ENCODE results near the gene FHDC1. TPM values are rescaled to one million over a fixed set of nuclear protein-coding genes. Genes with fewer than 3 reads are reported as not detected.

The FHDC1 gene
- total RNA-seq, 1 experiment from 2014 or later: 19.9 TPM

GRCh38 chr4:152981842-152982241, 45.7 kb downstream of the FHDC1 start:
- no peak overlapping the region for H3K9ac ChIP-seq (ENCODE audit: extremely low read depth, insufficient read length, low read length)
- H2AFZ ChIP-seq (ENCODE audit: low read length): no peak overlapping the region
- Mint-ChIP-seq H3K27me3 (ENCODE audit: low read depth) (no peaks in the 10 kb centered on the region; the same call in 1 of the 2 replicates), H3K4me1 (peaks cover 35 to 38% of the 10 kb centered on the region in 2 experiments), H3K9me3 (no peaks in the 10 kb centered on the region), H3K36me3 (ENCODE audit: insufficient read depth in 1 of 3, low read depth in 3 of 3) (peaks cover 2 to 12% (median 8%) of the 10 kb centered on the region in 3 experiments; a peak in 5 of 7 replicates), H3K4me3 (no peak overlapping the region), H3K27ac (no peak overlapping the region)
- H2BK15ac ChIP-seq (ENCODE audit: low read depth, low read length): no peak overlapping the region
- no peak for TF ChIP-seq CTCF (conservative IDR thresholded peaks at IDR 0.05)
- H3K27me3 ChIP-seq (ENCODE audit: insufficient read depth, low read length): no peaks in the 10 kb centered on the region
- H3T11ph ChIP-seq (ENCODE audit: low read length): no peak overlapping the region
- DNase-seq: peak; percentile 12
- no peak overlapping the region for H2BK20ac ChIP-seq (ENCODE audit: low read depth, low read length, poor library complexity, severe bottlenecking)
- no peak overlapping the region for H3K4ac ChIP-seq (ENCODE audit: low read depth, low read length)
- no peaks in the 10 kb centered on the region for H4K20me1 ChIP-seq (ENCODE audit: control insufficient read depth, insufficient read depth, insufficient read length)
- no peak overlapping the region for H3K4me2 ChIP-seq (ENCODE audit: insufficient read depth, insufficient read length, low read length)
- H2BK12ac ChIP-seq (ENCODE audit: insufficient read length, low read depth, low read length): no peak overlapping the region
- no peaks in the 10 kb centered on the region for H3K4me1 ChIP-seq (ENCODE audit: insufficient read depth, low read length)
- no CpG with 5 or more reads among the region's 4 CpGs for WGBS (ENCODE audit: extremely low coverage, insufficient read length, low lambda C conversion rate)
- no peak overlapping the region for H4K91ac ChIP-seq (ENCODE audit: insufficient read length, low read depth, low read length)
- no peak overlapping the region for H3K23ac ChIP-seq (ENCODE audit: insufficient read length, low read depth, low read length)
- no peak overlapping the region for H3K27ac ChIP-seq (ENCODE audit: insufficient read length, low read depth, low read length)
- no peaks in the 10 kb centered on the region for H3K9me3 ChIP-seq (ENCODE audit: control insufficient read depth, low read depth, low read length)
- H3K79me1 ChIP-seq (ENCODE audit: insufficient read depth, low read depth, low read length, poor library complexity, severe bottlenecking): no peaks in the 10 kb centered on the region
- H2BK5ac ChIP-seq (ENCODE audit: insufficient read length, low read length): no peak overlapping the region
- H3K18ac ChIP-seq (ENCODE audit: insufficient read length, low read depth, low read length): no peak overlapping the region
- no peaks in the 10 kb centered on the region for H3K23me2 ChIP-seq (ENCODE audit: insufficient read length, low read depth, low read length, poor library complexity, severe bottlenecking)
- no peak overlapping the region for H3K56ac ChIP-seq (ENCODE audit: insufficient read length, low read depth, low read length)
- no peak overlapping the region for H2AK5ac ChIP-seq (ENCODE audit: insufficient read length, low read length)
- H4K5ac ChIP-seq (ENCODE audit: insufficient read length, low read depth, low read length): no peak overlapping the region
- H2BK120ac ChIP-seq (ENCODE audit: low read depth, low read length, poor library complexity, severe bottlenecking): no peak overlapping the region
- no peak overlapping the region for H4K8ac ChIP-seq (replicated peaks; ENCODE audit: insufficient read length, low read depth, low read length)
- H3K79me2 ChIP-seq (ENCODE audit: insufficient read depth, low read length): no peaks in the 10 kb centered on the region
- H3K14ac ChIP-seq (ENCODE audit: insufficient read depth, low read length): no peak overlapping the region; the same call in 1 of the 2 replicates

Measured in H9 (cell line).